Measurements from ENCODE around the gene SYT1.

SYT1 gene

GRCh38 chr12:79236920-79237319, 372.3 kb downstream of the SYT1 start:
- no peak for DNase-seq

DNA sequence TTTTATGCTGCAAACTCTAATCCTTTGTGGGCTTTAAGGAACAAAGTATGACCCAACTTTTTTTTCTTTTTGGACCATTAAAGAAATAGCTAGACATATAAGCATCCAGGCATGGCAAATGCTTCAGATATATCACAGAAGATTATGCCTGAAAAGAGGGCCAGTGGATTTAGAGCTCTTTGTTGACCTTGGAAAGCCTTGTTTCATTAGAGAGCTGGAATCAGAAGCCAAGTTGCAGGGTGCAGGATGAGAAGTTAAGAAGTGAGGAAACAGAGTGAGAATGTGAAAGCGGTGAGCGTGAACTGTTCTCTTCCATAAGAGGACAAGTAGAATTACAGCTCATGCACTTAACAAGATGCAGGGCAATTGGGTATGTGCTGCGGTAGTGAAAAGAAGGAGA, 373.7 kb downstream of the SYT1 start:
- DNase-seq, result no peak

DNA sequence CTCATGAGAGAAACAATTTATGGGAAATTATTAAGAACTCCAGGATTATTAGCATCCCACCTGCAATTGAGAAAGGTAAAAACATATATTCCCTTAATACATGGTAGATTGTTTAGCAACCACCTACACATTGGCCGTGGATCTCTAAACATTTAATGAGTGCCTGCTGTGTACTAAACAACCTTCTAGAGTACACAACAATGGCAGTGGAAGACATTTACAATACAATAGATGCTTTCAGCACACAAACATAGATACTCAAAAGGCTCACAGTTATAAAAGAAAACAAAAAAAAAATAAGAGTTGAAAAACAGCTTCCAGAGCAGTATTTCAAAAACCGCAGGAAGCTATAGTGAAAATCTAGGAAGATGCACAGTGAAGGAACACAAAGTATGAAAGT, 382.9 kb downstream of the SYT1 start:
- no peak for DNase-seq

GRCh38 chr12:79250186-79250585, 385.6 kb downstream of the SYT1 start:
- no peak for DNase-seq

DNA sequence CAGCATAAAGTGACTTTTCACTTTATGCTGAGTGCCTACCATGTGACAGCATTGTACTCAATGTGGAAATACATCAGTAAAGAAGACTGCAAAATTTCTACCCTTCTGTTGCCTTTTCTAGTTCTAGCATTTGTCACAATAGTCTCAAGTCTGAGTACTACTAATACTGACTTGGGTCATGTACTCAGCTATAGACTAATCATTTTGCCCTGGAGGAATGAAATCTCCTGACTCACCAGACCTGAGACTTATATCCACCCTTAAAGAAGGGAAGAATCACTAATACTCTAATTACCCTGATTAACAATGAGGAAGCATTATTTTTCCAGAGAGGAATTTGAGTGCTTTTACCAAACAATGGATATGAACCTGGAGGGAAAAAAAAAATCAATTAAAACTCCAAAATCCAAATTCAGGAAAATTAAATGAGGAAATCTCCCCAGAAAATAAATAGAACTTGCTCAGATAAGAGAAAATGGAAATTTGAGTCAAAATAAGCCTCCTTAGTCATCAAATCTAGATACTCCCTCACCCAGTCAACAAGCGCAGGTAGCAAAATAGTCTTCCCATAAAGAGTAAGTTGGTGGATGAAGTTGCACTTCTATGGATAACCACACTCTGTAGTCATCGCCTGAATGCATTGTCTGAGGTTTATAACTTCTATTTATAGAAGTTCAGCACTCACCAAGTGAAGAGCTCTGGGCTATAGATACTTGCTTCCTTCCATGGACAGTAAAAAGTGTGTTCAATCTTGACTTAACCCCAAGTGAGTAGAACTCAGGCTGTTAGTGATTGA, 386.6 kb downstream of the SYT1 start:
- DNase-seq, result no peak

DNA sequence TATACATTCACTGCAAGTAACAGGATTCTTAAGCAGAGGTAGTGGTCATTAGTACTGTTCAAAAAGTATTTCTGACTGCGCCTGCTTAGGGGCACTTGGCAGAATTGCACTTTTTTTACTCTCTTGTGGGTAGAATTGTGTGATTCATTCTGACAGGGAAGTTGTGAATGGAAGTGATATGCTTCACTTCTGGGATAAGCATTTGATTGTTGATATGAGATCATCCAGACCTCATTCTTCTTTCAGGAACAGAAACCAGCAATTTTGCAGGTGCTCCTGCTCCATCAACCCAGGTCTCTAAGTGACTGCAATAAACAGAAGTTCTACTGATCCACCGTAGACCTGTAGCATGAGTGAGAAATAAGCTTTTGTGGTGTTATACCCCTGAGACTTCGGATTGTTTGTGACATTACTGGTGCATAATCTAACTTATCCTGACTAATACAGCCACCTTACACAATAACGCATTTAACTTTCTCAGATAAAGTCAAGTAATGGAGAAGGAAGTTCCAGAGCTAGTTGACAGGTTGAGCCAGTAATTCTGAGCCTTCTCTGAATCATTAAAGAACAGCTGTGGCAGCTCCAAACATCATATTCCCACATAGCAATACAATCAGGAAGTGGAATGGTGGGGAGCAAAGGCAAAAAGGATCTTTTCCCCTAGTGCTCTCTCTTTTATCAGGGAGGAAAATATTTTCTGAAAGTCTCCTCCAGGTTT, 387.9 kb downstream of the SYT1 start:
- DNase-seq, result no peak

- DNase-seq, result no peak
These were observed 390.7 kb downstream of the SYT1 start for GRCh38 chr12:79255288-79255687.

GRCh38 chr12:79260923-79261322, 396.3 kb downstream of the SYT1 start:
- DNase-seq, result no peak

GRCh38 chr12:79262938-79263337, 398.4 kb downstream of the SYT1 start:
- DNase-seq, result no peak

GRCh38 chr12:79266343-79267144, 402.0 kb downstream of the SYT1 start:
- DNase-seq, result no peak

GRCh38 chr12:79267580-79267979, 403.0 kb downstream of the SYT1 start:
- no peak for DNase-seq

DNA sequence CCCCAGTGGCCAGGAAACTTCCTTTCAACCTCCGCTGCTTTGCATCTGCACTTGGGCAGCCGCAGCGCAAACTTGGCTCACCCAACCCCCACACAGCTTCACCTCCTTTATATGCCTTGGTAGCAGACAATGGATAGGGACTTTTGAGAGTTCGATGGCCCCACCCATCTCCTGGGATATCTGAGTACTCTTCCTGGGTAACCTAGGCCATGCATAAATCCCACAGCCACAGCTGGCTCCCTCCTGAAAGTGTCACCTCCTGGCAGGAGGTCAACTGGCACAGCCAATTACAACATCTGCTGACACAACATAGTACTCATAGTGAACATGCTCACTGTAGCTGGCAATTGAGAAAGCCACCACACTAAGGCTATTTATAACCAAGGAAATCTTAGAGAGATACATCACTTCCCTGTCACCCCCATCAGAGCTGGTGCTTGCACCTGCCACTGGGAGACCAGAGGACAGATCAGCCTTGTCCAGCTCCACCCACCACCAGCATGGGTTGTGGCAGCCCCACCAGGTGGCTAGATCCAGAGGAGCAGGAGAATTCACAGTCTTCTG, 410.0 kb downstream of the SYT1 start:
- peak; percentile 10 for DNase-seq

GRCh38 chr12:79275631-79276030, 411.1 kb downstream of the SYT1 start:
- no peak for DNase-seq

DNA sequence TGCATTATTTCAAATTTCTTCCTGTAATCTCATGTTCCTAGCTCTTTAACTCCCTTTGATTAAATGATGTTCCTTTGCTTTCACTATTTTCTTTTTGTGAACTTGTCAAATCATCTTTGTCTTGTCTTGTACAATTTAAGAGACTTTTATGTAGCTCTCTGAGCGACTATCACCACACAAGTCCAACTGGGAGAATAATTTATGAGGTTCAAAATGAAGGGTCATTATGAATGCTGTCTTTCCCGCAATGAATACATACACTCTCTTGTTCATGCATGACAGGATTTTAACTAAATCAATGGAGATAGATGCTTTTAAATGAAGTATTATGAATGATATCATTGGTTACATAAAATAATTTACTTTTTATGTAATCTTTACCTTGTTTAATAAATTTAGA, 418.8 kb downstream of the SYT1 start:
- DNase-seq, result no peak

- DNase-seq, result no peak
These were observed 424.3 kb downstream of the SYT1 start for GRCh38 chr12:79288911-79289310.

DNA sequence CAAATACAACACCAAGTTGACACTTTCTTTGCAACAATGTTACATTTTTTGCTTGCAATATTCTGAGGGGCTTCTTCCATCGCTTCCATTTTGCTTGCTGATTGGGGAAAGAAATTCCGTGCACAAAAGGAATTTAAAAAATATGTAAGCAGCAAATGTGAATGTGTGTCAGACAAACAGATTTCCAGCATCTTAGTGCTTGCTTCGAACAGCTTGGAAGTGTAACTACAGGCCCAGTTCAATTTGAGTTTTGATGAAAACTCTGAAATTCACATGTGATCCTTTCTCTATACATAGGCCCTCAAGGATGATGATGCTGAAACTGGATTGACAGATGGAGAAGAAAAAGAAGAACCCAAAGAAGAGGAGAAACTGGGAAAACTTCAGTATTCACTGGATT, 427.1 kb downstream of the SYT1 start:
- no peak for DNase-seq

- DNase-seq, result no peak
These were observed 430.0 kb downstream of the SYT1 start for GRCh38 chr12:79294590-79294989.

DNA sequence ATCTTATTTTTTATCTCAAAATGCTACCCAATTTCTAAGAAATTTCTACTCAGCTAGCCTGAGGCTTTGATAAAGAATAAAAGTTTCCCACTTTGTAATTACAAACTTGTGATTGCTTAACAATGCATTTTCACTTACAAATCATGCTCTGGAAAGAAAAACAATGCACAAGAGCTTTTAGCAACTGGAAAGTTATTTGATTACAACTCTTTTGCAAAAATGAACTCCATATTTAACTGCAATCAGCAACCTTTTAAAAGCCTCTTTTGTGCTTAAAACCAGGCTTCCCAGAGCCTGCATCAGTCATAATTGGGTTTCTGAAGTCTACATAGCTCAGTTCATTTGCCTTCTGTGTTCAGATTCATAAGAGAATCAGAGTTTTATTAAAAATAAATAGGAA, 431.0 kb downstream of the SYT1 start:
- no peak for DNase-seq

DNA sequence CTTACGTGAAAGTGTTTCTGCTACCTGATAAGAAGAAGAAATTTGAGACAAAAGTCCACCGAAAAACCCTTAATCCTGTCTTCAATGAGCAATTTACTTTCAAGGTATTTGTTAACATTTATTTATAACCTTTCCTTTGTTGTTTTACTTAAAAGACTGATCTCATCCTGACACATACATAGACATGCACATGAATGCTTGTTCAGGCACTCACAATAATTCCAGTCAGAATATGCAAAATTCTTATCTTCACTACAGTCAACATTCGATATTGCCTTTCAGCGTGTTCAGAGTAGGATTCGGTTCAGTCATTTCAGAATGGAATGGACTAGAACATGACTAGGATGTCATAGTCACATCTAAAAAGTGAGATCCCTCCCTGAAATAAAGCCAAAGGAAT, 431.6 kb downstream of the SYT1 start:
- no peak for DNase-seq

DNA sequence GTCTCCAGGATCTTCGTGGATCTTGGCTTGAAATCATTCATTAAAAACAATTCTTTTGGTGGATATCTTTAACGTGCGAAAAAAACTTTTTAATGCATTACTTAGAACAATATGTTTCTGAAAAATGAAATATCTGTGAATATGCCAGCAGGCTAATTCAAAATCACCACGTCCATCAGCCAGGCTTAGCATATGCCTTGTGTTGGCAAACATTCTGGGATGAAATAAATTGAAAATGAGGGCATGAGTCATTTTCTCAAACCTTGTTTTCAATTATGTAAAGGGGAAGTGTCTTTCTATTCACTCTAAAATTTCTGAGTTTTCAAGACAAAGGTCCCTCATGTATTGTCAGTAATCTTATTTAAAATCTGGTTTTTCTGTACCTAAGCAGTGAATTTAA, 432.3 kb downstream of the SYT1 start:
- no peak for DNase-seq

GRCh38 chr12:79298506-79298905, 433.9 kb downstream of the SYT1 start:
- no peak for DNase-seq

- DNase-seq, result no peak
These were observed 435.0 kb downstream of the SYT1 start for GRCh38 chr12:79299447-79300198.

DNA sequence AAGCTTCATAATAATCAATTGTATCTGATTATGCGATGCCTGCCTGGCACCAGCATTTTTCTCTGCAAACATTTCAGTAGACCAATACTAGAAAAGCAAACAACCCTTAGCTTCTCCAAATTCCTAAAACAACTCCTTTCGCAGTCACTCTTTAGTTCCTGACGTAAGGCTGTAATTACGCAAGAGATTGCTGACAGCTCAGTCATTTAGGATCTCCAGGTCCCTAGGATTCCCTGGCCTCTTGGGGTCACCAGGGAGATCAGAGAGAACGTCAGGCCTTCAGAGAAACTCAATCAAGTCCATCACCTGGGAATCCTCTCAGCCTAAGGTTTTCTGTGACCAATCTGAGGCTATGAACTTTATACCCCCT, 435.6 kb downstream of the SYT1 start:
- DNase-seq, result no peak
